ENCODE results near the gene JADE1.

The JADE1 gene

DNA sequence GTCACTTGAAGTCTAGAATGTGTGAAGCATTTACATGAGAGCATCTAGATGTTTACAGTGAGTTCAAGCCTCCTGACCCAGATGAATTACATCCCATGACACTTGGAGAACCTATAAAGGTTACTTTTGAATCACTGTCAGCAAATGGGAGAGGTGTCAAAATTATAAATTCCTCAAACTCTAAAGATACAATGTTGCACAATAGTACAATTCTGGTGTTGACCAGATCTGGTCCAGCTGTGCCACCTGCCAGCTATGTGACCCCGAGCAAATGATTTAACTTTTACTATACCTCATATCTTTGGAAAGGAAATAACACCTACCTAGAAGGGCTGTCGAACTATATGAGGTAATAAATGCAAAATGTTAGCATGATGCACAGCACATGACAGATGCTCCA is 69.8 kb downstream of the JADE1 start:
- DNase-seq: no peak

DNA sequence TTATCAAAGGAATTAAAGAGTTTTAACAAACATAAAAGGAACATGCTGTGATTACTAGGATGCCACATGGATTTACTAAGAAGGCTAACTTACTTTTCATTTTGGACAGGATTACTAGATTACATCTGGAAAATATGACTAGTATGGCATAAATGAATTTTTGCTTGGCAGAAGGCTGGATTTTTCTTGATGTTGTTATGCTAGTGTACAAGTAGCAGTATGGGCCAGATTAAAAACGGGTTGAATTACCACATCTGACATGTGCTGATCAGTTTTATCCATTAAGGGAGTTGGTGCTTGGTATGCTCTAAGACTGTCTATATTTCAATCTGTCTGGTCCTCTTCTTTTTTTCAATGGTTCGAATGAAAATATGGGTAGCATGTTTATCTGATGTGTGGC is 70.5 kb downstream of the JADE1 start:
- no peak for DNase-seq

DNA sequence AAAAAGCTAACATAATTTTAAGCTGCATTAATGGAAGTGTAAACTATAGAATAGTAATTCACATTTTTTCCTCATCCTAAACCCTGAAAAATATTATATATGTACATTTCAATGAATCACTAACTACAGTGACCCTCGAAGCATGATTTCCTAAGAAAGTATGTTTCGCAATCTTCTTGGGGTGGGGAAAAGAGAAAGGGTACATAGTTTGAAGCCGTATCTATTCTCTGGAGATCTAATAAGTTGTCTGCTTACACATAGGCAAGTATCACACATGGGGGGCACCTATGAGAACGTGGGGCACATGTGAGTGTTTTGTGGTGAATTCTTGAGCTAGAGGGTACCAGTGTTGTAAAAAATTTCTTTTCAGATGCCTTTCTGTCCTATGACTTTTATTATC is 71.2 kb downstream of the JADE1 start:
- no peak for DNase-seq

DNA sequence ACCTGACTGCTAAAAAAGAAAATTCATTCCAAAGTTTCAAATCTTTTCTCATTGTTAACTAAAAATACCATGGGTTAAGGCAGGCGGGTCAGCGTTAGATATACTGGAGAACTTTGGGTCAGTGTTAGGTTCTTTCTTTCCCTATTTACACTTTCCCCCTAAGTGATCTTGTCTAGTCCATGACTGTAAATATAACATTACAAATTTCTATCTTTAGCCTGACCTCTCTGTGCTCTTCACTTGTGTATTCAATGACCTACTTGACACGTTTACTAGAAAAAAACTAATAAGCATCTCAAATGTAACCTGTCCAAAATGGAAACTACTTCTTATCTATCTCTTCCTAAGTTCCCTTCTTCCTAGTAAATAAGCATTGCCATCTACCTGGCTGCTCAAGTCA is 95.3 kb downstream of the JADE1 start:
- no peak for DNase-seq

DNA sequence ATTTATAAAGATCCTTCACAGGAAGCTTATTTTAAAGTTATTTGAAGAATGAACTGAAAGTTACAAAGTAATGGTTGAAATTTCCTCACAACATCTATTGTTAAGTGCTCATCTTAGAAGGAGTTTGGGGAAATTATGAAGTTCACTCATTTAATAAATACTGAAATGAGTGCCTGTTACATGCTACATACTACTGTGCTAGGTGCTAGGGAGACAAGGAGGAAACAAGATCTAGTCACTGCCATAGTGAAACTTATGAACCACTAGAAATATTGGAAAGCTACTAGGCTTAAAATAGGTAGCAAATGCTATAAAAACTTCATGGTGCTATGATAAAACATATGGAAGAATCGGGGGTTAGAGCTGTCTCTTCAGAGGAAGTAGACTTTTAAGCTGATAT is 97.1 kb downstream of the JADE1 start:
- no peak for DNase-seq

DNA sequence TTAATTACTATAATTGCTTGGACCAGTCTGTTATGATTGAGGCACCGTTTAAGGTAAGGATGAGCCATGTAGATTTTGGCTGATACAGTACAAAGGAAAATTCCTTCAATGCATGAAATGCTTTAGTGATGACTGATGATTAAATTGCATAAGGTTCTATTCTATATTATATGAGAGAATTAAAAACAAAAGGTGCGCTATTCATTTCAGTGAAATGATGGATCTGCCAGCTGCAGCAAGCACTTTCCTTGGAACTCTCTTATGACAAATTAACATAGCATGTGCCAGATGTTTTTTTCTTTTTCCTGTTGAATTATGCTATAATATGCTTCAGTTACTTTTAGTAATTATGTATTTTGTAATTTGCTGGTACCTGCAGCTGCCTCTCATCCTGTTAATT is 98.5 kb downstream of the JADE1 start:
- DNase-seq: no peak

DNA sequence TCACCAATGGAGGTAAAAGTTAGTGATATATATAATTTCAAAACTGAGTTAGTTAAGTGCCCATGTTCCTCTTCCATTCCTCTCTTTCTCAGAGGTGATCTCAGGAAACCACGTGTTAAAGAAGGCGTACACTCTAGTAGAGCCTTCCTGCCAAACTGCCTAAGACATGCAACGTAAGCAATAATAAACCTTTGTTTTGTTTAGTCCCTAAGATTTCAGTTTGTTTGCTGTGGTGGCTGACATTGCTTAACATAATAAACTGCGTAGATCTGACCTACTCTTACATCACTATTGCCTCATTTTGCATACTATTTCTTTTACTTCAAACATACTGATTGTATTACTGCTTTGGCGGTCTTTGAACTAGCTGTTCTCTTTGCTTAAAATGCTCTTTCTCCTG is 99.2 kb downstream of the JADE1 start:
- DNase-seq: no peak

DNA sequence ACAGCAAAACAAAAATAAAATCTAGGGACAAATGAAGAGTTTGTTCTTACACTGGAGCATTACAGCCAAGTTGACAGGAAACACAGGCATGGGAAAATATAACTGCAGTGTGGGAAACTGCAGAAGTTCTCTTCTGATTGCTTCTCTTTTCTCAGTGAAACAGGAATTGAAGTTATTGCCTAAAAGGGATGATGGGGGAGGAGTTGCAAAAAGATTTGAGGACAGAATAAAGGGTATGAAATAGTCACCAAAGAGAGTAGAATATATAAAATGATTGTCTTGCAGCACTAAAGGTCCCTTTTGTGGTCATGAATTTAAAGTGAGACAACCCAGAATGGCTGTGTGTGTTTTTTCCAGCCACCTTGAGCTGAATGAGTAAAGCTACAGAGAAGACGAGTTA is 103.7 kb downstream of the JADE1 start:
- DNase-seq: no peak

DNA sequence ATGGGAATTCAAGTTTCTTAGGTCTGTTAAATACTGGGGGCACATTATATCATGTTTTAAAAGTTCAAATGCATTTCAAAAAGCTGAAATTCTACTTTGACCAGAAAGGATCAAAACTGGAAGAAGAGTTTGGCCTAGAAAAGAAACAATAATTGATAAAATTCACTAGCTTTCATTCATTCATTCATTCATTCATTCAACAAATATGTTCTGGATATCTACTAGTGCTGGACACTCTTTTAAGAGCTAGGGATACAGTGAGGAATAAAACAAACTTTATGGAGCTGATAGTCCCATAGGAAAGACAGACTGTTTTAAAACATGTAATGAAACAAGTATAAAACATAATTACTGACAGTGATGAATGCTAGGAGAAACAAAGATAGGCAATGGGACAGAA is 106.0 kb downstream of the JADE1 start:
- DNase-seq: no peak

DNA sequence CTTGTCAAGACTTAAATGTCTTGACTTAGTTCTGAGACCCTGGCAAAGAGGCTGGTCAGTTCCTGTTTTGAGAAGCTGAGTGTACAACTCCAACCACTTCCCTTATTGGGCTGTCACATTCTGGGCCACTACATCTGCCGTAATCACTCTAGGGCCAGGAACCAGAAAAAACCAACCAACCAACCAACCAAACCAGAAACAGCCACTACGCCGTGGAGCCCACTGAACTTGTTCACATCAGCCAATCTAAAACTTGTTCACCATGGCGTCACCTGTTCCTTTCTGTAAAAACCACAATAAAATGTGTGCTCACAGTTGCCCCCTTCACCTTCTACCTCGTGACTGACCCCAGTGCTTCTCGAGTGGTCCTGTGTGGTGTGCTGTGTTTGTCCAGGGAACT is 107.3 kb downstream of the JADE1 start:
- DNase-seq: peak; percentile 93

DNA sequence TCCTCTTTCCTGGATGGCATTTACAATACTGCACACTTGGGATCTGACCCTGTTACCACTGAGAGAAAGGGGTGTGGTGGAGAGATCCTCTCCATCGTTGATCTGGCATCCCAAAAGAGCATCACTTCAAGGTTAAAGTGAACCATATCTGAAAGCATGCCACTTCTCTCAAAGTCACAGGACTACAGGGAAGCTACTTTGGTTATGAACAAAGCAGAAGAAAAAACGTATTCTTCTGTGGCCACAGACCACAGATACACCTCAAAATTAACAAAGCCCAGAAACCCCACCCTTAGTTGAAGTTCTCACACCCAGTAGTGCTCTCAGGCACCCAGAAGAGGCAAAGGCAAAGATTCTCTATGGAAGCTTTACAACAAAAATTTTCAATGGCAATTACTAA is 108.3 kb downstream of the JADE1 start:
- peak; percentile 31 for DNase-seq

DNA sequence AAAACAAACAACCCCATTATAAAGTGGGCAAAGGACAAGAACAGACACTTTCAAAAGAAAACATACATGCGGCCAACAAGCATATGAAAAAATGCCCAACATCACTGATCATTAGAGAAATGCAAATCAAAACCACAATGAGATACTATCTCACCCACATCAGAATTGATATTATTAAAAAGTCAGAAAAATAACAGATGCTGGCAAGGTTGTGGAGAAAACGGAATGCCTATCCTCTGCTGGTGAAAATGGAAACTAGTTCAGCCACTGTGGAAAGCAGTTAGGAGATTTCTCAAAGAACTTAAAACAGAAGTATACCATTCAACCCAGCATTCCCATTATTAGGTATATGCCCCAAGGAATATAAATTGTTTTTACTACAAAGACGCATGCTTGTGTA is 112.5 kb downstream of the JADE1 start:
- DNase-seq: no peak

Data from OCI-M1 (cell line).